ENCODE measurements around the gene RIC8B. TPM values are rescaled to one million over a fixed set of nuclear protein-coding genes. Genes with fewer than 3 reads are reported as not detected.

RIC8B gene
- total RNA-seq, 4 donors from 2014 or later, result 12.5 to 17.8 (median 15.8) TPM

DNA sequence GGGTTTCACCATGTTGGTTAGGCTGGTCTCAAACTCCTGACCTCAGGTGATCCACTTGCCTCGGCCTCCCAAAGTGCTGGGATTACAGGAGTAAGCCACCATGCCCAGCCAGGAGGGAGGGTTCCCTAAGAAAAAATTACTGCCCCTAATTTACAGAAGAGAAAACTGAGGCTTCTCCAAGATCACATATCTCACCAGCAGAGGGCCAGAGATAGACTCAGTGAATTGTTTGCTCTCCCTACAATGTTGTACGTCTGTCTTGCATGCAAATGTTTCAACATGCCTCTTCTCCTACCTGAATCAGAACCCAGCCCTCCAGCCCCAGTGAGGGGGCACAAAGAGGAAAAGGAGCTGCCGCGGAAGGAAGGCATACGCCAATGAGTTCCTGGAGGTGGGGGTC lies 132.9 kb downstream of the RIC8B start:
- no peak for ATAC-seq (ENCODE audit: low FRiP score)
- TF ChIP-seq, protein P1, sequence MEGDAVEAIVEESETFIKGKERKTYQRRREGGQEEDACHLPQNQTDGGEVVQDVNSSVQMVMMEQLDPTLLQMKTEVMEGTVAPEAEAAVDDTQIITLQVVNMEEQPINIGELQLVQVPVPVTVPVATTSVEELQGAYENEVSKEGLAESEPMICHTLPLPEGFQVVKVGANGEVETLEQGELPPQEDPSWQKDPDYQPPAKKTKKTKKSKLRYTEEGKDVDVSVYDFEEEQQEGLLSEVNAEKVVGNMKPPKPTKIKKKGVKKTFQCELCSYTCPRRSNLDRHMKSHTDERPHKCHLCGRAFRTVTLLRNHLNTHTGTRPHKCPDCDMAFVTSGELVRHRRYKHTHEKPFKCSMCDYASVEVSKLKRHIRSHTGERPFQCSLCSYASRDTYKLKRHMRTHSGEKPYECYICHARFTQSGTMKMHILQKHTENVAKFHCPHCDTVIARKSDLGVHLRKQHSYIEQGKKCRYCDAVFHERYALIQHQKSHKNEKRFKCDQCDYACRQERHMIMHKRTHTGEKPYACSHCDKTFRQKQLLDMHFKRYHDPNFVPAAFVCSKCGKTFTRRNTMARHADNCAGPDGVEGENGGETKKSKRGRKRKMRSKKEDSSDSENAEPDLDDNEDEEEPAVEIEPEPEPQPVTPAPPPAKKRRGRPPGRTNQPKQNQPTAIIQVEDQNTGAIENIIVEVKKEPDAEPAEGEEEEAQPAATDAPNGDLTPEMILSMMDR (IDR thresholded peaks at IDR 0.05), result no peak
- DNase-seq (ENCODE audit: low spot score), result no peak

DNA sequence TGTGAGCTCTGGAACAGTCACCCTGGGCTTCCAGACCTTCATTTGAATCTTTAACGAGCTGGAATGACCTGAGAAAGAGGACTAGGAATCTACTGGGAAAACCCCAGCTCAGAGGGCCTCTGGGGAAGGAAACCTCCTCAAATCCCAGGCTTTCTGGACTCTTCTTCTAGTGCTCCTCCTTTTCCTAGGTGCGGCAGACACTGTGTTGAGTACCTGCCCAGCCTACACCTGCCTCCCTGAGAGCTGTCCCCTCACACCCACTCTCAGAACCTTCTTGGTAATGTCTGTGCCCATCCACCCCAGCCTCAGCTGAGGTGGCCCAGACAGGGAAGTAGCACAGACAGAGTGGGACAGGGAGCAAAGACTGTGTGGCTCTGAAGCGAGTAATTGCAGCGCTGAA lies 133.4 kb downstream of the RIC8B start:
- DNase-seq (ENCODE audit: low spot score), result no peak
- TF ChIP-seq, protein P1 (IDR thresholded peaks at IDR 0.05), result no peak
- no peak for ATAC-seq (ENCODE audit: low FRiP score)

DNA sequence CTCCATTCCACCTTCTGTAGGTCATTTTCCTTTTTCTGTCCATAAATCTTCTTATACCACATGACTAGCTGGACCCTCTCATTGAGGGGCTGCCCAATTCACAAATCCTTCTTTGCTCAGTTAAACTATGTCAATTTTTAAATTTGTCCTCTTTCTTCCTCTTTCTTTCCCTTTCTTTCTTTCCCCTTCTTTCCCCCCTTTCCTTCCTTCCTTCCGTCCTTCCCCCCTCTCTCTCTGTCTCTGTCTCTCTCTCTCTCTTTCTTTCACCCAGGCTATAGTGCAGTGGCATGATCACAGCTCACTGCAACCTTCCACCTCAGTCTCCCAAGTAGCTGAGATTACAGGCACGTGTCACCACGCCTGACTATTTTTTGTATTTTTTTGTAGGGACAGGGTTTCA lies 134.1 kb downstream of the RIC8B start:
- DNase-seq (ENCODE audit: low spot score) (no peak), ATAC-seq (ENCODE audit: low FRiP score) (no peak)
- TF ChIP-seq, protein P1 (IDR thresholded peaks at IDR 0.05), result no peak

- ATAC-seq (ENCODE audit: low FRiP score), result no peak
- TF ChIP-seq, protein P1 (IDR thresholded peaks at IDR 0.05), result no peak
- DNase-seq (ENCODE audit: low spot score), result no peak
Measured at GRCh38 chr12:106910202-106910601, 135.7 kb downstream of the RIC8B start.

DNA sequence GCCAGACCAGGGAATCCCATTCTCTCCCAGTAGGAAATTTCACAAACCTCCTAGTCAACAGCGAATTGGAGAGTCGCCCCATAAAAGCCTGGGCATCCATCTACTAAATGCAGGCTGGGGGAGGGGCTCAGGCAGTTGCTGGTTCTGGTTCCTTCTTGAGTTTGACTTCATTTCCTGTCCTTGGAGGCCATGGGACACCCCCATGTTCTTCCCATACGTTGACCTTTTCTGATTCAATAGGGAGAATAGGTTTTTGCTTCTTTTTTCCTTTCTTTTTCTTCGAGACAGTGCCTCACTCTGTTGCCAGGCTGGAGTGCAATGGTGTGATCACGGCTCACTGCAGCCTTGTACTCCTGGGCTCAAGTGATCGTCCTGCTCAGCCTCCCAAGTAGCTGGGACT lies 137.1 kb downstream of the RIC8B start:
- TF ChIP-seq, protein P1 (IDR thresholded peaks at IDR 0.05), result no peak
- no peak for DNase-seq (ENCODE audit: low spot score)
- no peak for ATAC-seq (ENCODE audit: low FRiP score)

GRCh38 chr12:106913456-106913855 lies 139.0 kb downstream of the RIC8B start:
- TF ChIP-seq, protein P1 (IDR thresholded peaks at IDR 0.05), result no peak
- DNase-seq (ENCODE audit: low spot score) (no peak), ATAC-seq (ENCODE audit: low FRiP score) (no peak)

DNA sequence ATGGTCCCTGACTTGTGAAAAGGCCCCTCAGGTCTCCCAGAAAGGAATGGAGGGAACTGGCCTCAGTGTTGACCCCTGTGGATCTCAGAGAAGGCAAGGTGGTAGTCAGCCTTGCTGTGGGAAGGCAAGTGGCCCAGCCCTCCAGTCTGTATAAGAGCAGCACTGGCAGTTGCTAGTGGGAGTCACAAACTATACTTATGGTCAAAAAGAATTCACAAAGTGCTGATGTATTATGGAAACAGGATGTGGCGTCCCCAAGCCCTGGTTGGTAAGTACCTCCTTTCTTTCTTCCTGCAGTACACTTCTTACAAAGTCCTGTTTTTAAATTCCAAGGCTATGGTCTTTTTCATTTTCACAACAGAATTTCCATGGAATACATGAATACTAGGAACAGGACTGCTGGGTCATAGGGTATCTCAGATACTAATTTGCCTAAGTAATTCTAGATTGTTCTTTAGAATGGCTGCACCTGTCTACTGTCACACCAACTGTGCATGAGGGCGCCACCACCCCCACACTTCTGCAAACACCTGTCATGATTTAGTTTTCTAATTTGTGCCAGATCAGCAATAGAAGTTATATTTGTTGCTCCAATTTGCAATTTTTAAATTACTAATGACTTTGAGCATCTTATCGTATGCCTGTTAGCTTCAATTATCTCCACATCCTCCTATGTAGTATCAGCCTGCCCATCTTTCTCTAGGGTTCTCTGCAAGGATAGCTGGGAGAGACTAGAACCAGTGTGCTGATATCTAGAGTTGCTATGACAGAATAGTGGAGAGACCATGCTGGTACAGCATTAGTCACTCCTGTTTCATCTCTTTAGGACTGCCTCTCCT lies 140.5 kb downstream of the RIC8B start:
- no peak for ATAC-seq (ENCODE audit: low FRiP score)
- no peak for DNase-seq (ENCODE audit: low spot score)
- TF ChIP-seq, protein P1 (IDR thresholded peaks at IDR 0.05), result no peak
